GM21717 (cell line): ENCODE data around the gene ESPN.

Experiments
- ATAC-seq: cut with Tn5 transposase; IDR thresholded peaks from one replicate; pipeline ENCODE4 v1.9.1; 2021; ENCODE audit warnings: mild to moderate bottlenecking, moderate library complexity; ENCODE audit not compliant: unreplicated experiment

Gene ESPN

DNA sequence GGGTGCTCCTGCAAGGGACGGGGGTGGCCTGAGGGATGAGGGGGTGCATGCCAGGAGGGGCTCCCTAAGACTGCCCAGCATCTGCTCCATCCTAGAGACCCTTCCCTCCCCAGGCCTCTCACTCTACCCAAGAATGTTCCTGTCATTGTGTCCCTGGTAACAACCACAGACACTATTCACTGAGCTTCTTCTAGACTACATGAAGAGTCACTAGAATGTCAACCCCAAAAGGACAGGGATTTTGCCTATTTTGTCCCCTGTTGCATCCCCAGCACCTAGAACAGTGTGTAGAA is 38.5 kb downstream of the ESPN start:
- no peak for ATAC-seq

DNA sequence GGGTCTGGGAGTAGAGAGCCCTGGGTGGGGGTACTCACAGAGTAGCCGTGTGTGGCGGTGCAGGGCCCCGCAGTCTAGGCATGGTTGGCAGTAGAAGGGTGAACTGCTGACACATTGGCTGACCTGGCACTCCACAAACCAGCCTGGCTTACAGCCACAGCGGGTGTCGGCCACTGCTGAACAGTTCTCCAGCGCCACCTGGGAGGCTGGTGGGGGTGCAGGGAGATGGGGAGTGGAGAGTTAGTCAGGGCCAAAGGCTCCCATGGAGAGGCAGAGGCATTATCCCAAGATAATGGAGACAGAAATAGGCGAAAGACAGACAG is 39.9 kb downstream of the ESPN start:
- no peak for ATAC-seq

DNA sequence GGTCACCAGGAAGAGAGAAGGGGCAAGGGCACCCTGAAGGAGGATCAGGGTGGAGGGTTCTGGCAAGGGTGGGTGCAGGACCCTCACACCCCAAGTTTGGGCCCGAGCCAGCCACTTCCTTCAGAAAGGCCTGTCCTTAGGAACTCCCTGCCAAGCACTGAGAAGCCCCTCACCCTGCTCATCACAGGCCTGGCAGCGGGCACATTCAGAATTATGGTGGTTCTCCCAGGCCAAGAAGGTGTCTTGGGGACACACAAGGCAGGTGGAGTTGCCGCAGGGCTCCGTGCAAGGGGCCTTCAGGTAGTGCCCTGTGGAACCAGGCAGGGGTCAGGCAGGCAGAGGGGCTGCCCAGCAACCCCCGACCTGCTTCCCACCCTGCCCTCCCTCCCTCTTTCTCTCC is 40.3 kb downstream of the ESPN start:
- ATAC-seq: no peak

DNA sequence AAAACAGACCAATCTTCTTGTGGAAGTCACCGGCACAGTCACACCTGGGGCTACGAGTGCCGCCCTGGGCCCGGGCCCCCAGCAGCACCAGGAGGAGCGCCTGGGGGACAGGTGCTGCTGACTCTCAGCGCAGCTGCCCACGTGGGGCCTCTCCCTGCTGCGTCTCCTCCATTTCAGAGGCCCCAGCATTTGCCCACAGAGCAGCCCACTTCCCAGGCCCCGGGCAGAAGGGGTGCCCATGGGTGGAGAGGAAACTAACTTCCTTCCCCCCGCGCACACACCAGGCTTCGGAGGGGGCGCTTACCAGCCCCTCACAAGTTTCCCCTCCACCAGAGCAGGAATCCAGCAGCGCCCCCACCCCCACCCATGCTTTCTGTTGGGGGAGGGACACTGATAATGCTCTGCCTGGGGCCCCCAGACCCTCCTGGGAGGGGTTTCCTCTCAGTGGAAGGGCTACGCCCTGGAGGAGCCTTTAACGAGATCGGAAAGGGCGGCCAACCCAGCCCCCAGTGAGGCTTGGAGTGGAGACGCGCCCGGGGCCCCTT is 41.0 kb downstream of the ESPN start:
- ATAC-seq: no peak

DNA sequence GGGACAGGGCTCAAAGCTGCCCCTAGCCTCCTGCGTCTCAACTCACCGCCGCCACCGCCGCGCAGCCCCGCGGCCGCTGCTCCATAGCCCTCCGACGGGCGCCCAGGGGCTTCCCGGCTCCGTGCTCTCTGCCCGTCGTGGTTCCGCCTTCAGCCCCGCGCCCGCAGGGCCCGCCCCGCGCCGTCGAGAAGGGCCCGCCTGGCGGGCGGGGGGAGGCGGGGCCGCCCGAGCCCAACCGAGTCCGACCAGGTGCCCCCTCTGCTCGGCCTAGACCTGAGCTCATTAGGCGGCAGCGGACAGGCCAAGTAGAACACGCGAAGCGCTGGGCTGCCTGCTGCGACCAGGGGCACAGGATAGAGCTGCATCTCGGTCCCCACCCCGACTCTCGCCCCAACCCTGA is 41.4 kb downstream of the ESPN start, which contains the start of gene TNFRSF25:
TSS of gene TNFRSF25 (minus strand) at position 151 of the 400 bp plus-strand sequence. CDS start at position 85, 66 bp downstream.
- ATAC-seq: no peak

DNA sequence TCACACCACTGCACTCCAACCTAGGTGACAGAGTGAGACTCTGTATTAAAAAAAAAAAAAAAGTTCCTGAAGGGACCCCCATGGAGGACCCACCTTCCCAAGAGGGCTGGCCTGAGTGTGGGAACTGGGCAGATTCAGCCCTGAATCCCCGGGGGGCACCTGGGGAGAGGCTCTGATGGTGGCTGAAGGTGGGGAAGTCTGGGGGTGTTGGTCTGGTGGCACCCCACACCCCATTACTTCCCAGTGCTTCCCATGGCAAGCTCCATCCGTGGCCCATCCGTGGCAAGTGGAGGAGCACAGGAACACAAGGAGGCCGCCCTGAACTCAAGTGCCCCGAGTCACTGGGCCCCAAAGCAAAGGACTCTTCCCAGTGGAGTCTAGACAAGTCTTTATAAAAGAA is 42.2 kb downstream of the ESPN start:
- no peak for ATAC-seq

DNA sequence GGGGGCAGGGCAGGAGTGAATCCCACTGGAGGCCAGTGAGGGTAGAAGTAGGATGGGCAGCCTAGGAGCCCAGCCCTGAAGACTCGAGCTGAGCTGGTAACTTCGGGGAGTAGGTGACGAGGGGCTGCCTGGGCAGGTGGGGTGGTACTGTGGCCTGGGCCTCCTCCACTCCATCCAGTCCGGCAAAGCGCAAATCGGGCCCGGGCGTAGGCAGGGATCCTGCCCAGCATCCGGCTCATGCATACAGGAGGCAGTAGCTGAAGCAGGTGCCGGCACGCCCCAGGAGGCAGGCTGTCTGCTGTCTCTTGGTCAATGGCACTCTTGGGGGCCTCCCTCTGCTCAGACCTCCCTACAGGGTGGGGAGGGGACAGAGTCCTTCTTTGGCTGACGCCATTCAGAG is 42.6 kb downstream of the ESPN start:
- ATAC-seq: no peak

DNA sequence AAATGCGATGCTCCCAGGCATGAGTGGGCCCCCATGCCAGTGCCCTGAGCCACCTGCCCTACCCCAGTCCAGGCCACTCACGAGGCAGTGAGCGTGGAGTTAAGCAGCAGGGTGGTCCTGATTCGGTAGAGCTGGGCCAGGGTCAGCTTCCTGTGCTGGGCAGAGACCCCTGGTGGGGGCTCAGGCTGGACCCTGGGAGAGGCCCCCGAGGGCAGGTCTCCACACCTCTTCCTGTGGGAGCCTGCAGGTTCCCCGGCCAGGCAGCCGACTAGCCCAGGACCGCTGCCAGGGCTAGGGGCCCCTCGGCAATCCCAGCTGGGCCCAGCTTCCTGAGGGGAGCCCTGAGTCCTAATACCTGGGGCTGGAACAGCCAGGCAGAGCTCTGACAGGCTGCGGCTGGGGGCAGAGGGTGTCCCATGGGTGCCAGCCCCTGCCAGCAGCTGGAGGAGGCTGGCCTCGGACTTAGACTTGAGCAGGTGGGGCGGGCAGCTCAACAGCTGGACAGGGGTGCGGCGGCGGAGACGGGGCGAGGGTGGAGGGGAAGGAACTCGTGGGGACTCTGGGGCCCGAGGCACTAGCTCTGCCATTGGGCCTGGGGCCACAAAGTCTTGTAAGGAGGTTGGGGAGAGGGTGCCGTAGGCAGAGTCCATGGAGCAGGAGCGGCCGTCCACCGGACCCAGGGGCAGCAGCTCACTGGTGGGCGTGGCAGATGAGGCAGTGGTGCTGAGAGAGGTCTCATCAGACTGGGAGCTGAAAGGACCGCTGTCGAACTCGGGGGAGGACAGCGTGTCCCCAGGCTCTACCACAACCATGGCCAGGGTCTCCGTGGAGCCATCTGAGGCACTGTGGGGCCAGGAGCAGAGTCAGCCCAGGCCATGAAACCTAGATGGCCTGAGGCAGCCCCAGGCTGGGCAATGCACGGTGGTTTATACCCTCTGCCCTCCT is 43.4 kb downstream of the ESPN start:
- ATAC-seq: no peak

DNA sequence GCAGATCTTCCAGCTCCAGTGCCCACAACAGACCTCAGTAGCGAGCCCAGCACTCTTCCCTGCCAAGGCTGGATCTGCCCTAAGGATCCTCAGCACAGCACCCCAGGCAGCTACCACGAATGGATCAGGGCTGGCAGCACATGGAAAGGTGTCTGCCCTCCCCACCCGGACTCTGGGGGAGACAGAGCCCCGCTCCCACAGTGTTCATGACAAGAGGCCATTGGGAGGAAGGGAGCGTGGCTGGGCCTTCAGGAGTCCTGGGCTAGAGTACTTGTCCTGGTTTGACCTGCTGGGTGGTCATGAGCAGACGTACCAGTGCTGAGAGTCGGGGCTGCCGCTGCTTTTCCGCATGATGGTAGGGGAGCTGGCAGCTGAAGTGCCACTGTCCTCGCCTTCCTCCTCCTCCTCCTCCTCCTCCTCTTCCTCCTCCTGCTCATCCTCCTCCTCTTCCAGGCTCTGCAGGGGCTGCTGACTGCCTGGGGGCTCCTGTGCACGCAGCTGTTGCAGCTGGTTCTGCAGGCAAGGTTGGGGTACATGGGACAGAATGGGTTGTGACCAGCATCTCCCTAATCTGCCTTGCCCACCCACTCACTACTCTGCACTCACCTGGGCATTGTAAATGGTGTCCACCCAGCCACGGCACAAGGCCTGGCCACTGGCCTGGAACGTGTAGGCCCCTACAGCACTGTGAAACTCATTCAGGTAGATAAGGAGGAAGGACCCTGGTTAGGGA is 44.3 kb downstream of the ESPN start:
- ATAC-seq: no peak

DNA sequence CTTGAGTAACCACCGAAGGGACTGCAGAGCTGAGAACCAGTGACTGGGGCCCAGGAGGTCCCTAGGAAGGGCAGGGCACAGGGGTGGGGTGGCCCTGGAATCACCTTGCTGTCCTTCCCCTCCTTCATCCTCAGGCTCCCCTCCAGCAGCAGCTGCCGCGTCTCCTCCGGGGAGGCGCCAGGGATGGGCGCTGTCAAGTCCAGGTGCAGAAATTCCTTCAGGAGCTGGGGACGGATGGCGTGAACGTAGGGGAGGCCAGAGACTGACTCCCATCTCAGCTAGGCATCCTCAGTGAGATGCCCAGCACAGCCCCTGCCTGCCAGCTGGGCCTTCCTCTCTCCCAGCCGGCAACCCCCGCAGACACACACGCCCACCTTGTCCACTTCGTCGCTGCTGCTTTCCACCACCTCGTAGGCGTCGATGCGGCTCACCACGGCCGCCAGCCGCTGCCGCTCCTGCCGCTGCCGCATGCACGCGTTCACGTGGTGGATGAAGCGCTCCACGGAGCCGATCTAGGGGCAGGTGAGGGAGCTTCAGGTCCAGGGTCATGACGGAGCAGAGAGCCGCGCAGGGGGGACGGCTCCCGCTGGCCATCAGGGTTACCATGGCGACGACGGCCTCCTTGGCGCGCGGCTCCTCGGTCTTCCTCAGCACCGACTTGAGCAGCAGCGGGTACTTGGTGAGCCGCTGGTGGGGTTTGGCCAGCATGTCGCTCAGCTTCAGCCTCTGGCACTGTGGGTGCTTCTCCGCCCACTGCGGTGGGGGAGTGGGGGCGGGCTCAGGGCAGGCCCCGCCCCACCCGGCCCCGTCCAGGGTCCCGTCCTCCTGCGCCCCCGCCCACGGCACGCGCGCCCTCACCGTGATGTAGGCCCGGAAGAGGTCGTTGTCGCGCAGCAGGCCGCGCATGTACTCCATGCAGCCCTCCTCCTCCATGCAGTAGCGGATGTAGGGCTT is 45.8 kb downstream of the ESPN start:
- ATAC-seq: no peak

DNA sequence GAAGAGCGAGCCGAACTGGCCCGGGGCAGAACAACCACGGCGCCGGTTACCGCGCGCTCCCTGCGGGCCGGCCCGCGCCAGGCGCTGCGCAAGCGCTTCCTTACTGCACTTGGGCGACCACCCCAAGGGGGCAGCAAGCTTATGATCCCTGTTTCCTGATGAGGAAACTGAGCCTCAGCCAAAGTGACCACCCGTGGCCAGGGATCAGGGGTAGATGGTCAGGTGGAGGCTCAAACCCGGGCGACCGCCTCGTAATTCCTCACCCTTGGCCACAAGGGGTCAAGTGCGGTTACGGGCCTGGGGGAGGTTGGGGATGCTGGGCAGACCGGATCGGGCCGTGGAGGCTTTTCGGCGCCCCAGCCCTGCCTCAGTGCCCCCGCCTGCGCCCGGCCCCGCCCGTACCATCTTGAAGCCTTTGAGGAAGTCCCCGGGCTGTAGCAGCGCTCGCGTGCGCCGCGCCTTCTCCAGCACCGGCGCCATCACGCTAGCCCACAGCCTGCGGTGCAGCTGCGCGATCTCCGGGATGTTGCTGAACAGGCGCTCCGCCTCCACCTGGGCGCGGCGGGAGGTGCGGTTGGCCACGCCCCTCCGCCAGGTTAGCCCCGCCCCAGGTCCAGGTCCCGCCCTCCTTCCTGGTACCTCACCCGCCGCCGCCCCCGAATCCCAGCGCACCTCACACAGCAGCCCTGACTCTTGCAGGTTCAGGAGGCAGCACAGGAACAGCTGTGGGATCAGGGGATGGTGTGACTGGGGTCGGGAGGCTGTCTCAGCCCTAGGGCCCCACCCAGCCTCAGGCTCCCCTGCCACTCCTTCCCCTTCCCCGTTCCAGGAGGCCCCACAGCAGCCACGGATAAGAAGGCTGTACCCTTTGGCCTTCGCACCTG is 46.8 kb downstream of the ESPN start:
- ATAC-seq: no peak

DNA sequence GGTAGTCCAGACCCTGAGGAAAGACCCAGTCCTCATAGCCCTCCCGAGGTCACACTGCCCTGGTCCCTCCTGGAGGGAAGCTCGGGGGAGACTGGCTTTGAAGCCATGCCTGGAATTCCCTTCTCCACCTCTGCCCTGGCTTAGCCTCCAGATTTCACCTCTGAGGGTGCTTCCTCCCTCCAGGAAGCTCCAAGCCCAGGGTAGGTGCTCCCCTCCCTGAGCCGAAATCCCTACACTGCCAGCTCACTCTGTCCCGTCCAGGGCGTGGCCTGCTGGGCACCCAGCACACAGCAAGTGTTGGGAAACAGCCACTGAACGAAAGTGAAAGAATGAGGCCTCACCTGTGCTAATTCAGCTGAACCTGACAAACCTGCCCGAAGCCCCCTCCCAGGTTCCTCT is 47.4 kb downstream of the ESPN start:
- no peak for ATAC-seq

DNA sequence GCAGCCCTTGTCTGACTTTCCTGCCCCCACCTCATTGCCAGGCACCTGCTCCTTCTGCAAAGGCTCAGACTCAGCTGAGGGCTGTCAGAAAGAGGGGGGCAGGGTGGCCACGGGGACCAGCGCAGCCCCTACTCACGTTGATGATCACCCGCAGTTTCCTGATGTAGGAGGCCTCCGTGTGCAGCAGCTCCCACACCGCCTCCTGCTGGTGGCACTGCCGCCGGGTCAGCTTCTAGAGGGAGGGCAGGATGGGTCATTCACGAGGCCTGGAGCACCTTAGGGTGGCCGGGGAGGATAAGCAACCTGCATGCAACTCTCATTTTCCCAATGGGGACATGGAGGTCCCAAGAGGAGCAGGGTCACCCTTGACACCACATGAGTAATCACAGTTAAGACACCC is 47.8 kb downstream of the ESPN start:
- ATAC-seq: no peak

DNA sequence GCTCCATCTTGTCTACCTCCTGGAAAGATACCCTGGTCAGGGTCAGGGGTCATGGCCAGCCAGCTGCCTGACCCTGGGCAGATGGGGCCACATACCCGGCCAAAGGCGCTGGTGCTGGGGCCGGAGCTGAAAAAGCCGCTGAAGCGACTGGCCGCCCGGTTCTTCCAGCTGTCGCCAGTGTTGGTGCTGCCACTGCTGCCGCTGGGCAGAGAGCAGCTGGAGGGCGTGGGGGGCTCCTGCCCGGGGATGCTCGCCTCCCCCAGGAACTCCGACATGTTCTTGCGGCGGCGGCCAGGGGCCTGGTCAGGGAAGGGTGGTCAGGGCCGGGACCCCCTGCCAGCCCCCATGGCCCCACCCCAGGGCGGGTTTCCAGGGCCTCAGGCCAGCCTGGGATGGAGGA is 48.6 kb downstream of the ESPN start:
- no peak for ATAC-seq

DNA sequence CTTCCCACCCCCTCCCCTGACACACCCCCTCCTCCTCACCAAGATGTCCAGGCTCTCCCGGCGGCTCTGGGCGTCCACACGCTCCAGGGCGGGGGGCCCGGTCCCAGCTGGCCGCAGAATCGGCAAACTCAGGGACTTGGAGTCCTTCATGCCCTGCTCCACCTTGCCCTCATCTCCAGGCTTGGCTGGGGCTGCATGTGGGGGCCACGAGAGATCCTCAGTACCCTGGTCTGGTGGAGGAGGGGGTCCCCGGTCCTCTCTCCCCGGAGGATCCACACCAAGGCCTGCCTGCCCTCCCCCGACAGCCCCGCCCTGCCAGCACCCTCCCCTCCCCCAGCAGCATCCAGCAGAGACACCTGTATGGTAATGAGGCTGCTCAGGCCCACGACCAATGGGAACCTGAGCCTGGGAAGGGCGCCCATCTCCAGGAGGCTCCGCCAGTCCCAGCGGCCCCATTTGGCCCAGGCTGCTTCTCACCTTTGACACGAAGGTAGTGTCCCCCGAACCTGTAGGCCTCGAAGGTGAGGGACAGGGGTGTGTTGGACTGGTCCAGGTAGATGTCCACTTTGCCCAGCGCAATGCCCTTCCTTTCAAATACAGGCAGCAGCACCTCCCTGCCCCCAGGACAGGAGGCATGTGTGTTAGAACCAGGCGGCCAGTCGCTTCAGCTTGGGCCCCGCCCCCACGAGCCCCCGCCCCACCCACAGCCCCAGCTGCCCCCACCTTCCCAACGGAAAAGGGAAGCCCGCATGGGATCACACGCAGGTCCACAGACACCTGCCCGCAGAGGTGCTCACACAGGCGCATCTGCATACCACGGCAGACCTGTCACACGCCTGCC is 49.6 kb downstream of the ESPN start:
- no peak for ATAC-seq

DNA sequence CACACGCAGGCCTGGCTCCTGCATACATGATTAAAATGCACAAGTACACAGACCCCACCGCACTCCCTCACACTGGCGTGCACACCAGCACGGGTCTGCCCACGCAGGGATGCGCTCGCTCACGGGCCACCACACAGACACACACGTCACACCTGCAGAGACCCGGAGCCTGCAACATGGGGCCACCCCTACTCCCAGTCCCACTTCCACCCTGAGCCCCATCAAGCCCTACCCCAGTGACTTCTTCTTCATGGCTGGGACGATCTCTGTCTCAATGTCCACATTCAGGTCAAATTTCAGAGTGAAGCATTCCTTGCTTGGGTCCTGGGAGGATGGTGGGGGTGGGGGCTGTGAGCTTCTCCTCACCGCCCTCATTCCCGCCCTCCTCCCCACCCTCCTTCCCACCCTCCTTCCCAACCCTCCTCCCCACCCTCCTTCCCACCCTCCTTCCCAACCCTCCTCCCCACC is 50.3 kb downstream of the ESPN start:
- ATAC-seq: no peak

DNA sequence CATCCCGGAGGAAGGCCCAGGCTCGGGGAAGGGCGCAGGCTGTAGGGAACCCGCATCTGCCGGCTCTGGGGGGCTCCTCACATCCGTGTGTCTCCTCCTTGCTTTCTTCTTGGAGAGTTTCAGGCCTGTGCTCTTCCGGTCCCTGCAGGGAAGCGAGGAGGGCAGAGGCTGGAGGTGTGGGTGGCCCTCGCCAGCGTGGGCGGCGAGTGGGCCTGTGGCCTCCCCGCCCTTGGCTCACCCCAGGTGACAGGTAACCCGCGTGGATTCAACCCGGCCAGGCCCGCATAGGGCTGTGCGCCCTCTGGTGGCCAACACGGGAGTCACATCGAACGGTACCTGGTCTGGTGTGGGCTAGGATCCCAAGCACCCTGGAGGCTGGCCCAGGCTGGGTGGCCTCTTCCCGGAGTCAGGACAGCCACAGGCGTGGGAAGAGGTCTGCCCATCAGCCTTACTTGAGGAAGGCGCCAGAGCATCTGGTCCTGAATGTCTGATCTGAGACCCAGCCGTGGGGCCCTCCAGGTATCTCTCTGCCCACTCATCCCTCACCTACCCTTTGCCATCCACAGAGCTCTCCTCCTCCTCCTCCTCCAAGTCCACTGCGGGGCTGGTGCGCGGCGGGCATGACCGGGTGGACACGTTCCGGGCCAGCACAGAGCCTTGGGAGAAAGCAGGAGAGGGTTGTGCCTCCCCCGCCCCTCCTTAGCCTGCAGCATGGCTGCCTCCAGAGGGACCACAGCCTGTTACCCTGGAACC is 51.0 kb downstream of the ESPN start:
- no peak for ATAC-seq

DNA sequence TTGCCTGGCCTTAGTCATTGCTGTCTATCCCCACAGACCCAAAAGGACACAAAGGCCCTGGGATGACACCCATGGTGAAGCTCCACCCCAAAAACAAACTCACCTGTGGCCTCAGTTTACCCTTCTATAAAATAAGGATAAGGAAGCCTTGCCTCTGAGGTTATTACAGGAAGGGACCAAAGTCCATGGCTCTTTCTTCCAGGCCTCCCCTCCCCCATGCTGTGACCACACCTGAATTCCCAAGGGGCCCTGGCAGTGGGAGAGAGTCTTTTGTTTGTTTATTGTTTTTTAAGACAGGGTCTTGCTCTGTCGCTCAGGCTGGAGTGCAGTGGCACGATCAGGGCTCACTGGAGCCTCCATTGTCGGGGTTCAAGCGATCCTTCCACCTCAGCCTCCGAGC is 51.9 kb downstream of the ESPN start:
- ATAC-seq: no peak
